WTC11 (cell line): ENCODE data around the gene WWP2. TPM values are rescaled to one million over a fixed set of nuclear protein-coding genes. Genes with fewer than 3 reads are reported as not detected.

Experiments
- ATAC-seq: fragments of 200-7000 bp; cut with Tn5 transposase; 2 replicates; pipeline ENCODE4 v1.10.0; 2021; ENCODE audit warnings: mild to moderate bottlenecking, moderate library complexity
- CTCF ChIA-PET: fragments of 300-600 bp; sonication (Branson Sonifier 250); formaldehyde crosslinking; loops from one replicate; lab custom pipeline; 2021; ENCODE audit warnings: antibody characterized with exemption; lab: Charles Lee
- POLR2A ChIA-PET: fragments of 350-600 bp; sonication (Branson Sonifier 250); formaldehyde crosslinking; loops from one replicate; lab custom pipeline; 2021; ENCODE audit warnings: antibody characterized with exemption; lab: Charles Lee
- DNase-seq: peaks from one replicate; pipeline ENCODE4 v3.0.0; 2021; ENCODE audit warnings: low spot score
- H3K27ac Mint-ChIP-seq: 2 replicates; pipeline ENCODE4 v1.8.0; 2021; ENCODE audit warnings: mixed read lengths
- H3K27me3 Mint-ChIP-seq: 2 replicates; pipeline ENCODE4 v1.8.0; 2021; ENCODE audit warnings: low read depth, mild to moderate bottlenecking, moderate library complexity, mixed read lengths
- H3K36me3 Mint-ChIP-seq: 2 replicates; pipeline ENCODE4 v1.8.0; 2021; ENCODE audit warnings: mixed read lengths
- H3K4me1 Mint-ChIP-seq: 2 replicates; pipeline ENCODE4 v1.8.0; 2022; ENCODE audit warnings: mixed read lengths
- H3K4me3 Mint-ChIP-seq: 2 replicates; pipeline ENCODE4 v1.8.0; 2021; ENCODE audit warnings: mild to moderate bottlenecking, moderate library complexity, mixed read lengths
- H3K9me3 Mint-ChIP-seq: 2 replicates; pipeline ENCODE4 v1.8.0; 2021; ENCODE audit warnings: mixed read lengths
- ELF4 ChIP-seq: sonication (generic); formaldehyde crosslinking; IDR thresholded peaks from 2 replicates; pipeline ENCODE4 v1.8.1; 2022; ENCODE audit warnings: low read depth, mild to moderate bottlenecking, moderate library complexity, missing genetic modification reagents
- HMGA2 ChIP-seq: fragments of 250-450 bp; sonication (Bioruptor Pico); IDR thresholded peaks from 2 replicates; pipeline ENCODE4 v1.4.0; 2021; ENCODE audit warnings: mild to moderate bottlenecking, moderate library complexity
- KAT7 ChIP-seq: sonication (generic); formaldehyde crosslinking; IDR thresholded peaks from 2 replicates; pipeline ENCODE4 v1.8.1; 2023; ENCODE audit warnings: missing genetic modification reagents, mild to moderate bottlenecking, borderline replicate concordance
- NR2C2 ChIP-seq: sonication (generic); formaldehyde crosslinking; IDR thresholded peaks from 2 replicates; pipeline ENCODE4 v1.8.0; 2022; ENCODE audit warnings: mild to moderate bottlenecking, missing genetic modification reagents
- RELA ChIP-seq: sonication (generic); formaldehyde crosslinking; IDR thresholded peaks from 2 replicates; pipeline ENCODE4 v1.8.1; 2022; ENCODE audit warnings: missing genetic modification reagents, mild to moderate bottlenecking, borderline replicate concordance
- total RNA-seq: library from RNA; stranded (reverse); gene quantifications from 3 replicates; pipeline ENCODE4 v1.2.3, GENCODE V29; 2021
- TF ChIP-seq, protein P1 (sequence below): sonication (generic); formaldehyde crosslinking; conservative IDR thresholded peaks from 2 replicates; pipeline ENCODE4 v1.8.1; 2023; ENCODE audit warnings: mild to moderate bottlenecking, low read depth, missing genetic modification reagents, moderate library complexity
- TF ChIP-seq, protein P2 (sequence below): sonication (generic); formaldehyde crosslinking; IDR thresholded peaks from 2 replicates; pipeline ENCODE4 v1.8.1; 2022; ENCODE audit warnings: mild to moderate bottlenecking, missing genetic modification reagents, moderate library complexity, borderline replicate concordance
- TF ChIP-seq, protein P3 (sequence below): sonication (generic); formaldehyde crosslinking; IDR thresholded peaks from 2 replicates; pipeline ENCODE4 v1.8.0; 2023; ENCODE audit warnings: missing genetic modification reagents
- TF ChIP-seq, protein P4 (sequence below): sonication (generic); formaldehyde crosslinking; IDR thresholded peaks from 2 replicates; pipeline ENCODE4 v1.8.1; 2023; ENCODE audit warnings: mild to moderate bottlenecking, missing genetic modification reagents, moderate library complexity
- TF ChIP-seq, protein P5 (sequence below): sonication (generic); formaldehyde crosslinking; IDR thresholded peaks from 2 replicates; pipeline ENCODE4 v1.8.0; 2022; ENCODE audit warnings: missing genetic modification reagents
- TF ChIP-seq, protein P6 (sequence below): sonication (generic); formaldehyde crosslinking; IDR thresholded peaks from 2 replicates; pipeline ENCODE4 v1.8.0; 2022; ENCODE audit warnings: mild to moderate bottlenecking, missing genetic modification reagents
- TF ChIP-seq, protein P7 (sequence below): sonication (generic); formaldehyde crosslinking; IDR thresholded peaks from 2 replicates; pipeline ENCODE4 v1.8.0; 2023; ENCODE audit warnings: mild to moderate bottlenecking, missing genetic modification reagents

Gene WWP2
- total RNA-seq, 1 experiment from 2014 or later, result 39.1 TPM

DNA sequence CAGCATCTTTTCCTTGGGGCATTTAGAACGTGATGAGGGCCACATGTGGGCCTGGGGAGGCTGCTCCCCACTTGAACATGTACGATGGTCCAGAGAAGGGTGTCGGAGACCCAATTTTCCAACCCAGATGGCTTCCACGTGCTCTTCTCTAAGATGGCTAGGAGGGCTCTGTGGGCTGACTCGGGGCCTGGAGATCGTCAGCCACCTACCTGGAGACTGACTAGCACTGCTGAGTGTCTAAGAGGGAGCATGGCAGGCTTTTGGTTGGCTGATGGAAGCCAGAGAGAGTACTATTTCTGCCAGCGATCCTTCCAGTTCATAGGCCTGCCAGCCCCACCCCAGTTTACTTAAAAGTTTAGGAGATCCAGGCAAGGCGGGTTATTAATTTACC is 128.8 kb downstream of the WWP2 start (continued):
- TF ChIP-seq NR2C2 (CRISPR knock-in tag) (no peak), KAT7 (CRISPR knock-in tag) (no peak), ELF4 (CRISPR knock-in tag) (no peak)
- TF ChIP-seq, protein P1, sequence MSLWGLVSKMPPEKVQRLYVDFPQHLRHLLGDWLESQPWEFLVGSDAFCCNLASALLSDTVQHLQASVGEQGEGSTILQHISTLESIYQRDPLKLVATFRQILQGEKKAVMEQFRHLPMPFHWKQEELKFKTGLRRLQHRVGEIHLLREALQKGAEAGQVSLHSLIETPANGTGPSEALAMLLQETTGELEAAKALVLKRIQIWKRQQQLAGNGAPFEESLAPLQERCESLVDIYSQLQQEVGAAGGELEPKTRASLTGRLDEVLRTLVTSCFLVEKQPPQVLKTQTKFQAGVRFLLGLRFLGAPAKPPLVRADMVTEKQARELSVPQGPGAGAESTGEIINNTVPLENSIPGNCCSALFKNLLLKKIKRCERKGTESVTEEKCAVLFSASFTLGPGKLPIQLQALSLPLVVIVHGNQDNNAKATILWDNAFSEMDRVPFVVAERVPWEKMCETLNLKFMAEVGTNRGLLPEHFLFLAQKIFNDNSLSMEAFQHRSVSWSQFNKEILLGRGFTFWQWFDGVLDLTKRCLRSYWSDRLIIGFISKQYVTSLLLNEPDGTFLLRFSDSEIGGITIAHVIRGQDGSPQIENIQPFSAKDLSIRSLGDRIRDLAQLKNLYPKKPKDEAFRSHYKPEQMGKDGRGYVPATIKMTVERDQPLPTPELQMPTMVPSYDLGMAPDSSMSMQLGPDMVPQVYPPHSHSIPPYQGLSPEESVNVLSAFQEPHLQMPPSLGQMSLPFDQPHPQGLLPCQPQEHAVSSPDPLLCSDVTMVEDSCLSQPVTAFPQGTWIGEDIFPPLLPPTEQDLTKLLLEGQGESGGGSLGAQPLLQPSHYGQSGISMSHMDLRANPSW (CRISPR knock-in tag), result no peak
- TF ChIP-seq, protein P2, sequence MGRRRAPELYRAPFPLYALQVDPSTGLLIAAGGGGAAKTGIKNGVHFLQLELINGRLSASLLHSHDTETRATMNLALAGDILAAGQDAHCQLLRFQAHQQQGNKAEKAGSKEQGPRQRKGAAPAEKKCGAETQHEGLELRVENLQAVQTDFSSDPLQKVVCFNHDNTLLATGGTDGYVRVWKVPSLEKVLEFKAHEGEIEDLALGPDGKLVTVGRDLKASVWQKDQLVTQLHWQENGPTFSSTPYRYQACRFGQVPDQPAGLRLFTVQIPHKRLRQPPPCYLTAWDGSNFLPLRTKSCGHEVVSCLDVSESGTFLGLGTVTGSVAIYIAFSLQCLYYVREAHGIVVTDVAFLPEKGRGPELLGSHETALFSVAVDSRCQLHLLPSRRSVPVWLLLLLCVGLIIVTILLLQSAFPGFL (CRISPR knock-in tag), result no peak
- TF ChIP-seq, protein P3, sequence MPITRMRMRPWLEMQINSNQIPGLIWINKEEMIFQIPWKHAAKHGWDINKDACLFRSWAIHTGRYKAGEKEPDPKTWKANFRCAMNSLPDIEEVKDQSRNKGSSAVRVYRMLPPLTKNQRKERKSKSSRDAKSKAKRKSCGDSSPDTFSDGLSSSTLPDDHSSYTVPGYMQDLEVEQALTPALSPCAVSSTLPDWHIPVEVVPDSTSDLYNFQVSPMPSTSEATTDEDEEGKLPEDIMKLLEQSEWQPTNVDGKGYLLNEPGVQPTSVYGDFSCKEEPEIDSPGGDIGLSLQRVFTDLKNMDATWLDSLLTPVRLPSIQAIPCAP, result no peak
- TF ChIP-seq, protein P4, sequence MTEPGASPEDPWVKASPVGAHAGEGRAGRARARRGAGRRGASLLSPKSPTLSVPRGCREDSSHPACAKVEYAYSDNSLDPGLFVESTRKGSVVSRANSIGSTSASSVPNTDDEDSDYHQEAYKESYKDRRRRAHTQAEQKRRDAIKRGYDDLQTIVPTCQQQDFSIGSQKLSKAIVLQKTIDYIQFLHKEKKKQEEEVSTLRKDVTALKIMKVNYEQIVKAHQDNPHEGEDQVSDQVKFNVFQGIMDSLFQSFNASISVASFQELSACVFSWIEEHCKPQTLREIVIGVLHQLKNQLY (CRISPR knock-in tag), result no peak

DNA sequence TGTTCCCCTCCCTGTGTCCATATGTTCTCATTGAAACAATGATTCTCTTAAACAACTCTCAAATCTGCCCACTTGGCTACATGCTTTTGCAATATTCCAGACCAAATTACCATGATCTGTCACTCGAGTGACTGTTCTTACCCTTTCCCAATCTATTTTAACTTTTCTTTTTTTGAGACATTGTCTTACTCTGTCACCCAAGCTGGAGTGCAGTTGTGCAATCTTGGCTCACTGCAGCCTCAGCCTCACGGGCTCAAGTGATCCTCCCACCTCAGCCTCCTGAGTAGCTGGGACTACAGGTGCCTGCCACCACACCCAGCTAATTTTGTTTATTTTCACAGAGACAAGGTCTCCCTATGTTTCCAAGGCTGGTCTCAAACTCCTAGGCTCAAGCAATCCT is 130.2 kb downstream of the WWP2 start:
- DNase-seq (no peak), ATAC-seq (no peak)
- Mint-ChIP-seq H3K27ac (no peak overlapping the region), H3K36me3 (peaks cover 19% of the 10 kb centered on the region), H3K27me3 (no peaks in the 10 kb centered on the region), H3K4me3 (no peak overlapping the region), H3K9me3 (no peaks in the 10 kb centered on the region), H3K4me1 (peaks cover 16% of the 10 kb centered on the region)
- ChIA-PET POLR2A (no interaction called here), CTCF (no interaction called here)
- TF ChIP-seq, protein P5, sequence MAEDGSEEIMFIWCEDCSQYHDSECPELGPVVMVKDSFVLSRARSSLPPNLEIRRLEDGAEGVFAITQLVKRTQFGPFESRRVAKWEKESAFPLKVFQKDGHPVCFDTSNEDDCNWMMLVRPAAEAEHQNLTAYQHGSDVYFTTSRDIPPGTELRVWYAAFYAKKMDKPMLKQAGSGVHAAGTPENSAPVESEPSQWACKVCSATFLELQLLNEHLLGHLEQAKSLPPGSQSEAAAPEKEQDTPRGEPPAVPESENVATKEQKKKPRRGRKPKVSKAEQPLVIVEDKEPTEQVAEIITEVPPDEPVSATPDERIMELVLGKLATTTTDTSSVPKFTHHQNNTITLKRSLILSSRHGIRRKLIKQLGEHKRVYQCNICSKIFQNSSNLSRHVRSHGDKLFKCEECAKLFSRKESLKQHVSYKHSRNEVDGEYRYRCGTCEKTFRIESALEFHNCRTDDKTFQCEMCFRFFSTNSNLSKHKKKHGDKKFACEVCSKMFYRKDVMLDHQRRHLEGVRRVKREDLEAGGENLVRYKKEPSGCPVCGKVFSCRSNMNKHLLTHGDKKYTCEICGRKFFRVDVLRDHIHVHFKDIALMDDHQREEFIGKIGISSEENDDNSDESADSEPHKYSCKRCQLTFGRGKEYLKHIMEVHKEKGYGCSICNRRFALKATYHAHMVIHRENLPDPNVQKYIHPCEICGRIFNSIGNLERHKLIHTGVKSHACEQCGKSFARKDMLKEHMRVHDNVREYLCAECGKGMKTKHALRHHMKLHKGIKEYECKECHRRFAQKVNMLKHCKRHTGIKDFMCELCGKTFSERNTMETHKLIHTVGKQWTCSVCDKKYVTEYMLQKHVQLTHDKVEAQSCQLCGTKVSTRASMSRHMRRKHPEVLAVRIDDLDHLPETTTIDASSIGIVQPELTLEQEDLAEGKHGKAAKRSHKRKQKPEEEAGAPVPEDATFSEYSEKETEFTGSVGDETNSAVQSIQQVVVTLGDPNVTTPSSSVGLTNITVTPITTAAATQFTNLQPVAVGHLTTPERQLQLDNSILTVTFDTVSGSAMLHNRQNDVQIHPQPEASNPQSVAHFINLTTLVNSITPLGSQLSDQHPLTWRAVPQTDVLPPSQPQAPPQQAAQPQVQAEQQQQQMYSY (CRISPR knock-in tag), result no peak
- TF ChIP-seq, protein P6, sequence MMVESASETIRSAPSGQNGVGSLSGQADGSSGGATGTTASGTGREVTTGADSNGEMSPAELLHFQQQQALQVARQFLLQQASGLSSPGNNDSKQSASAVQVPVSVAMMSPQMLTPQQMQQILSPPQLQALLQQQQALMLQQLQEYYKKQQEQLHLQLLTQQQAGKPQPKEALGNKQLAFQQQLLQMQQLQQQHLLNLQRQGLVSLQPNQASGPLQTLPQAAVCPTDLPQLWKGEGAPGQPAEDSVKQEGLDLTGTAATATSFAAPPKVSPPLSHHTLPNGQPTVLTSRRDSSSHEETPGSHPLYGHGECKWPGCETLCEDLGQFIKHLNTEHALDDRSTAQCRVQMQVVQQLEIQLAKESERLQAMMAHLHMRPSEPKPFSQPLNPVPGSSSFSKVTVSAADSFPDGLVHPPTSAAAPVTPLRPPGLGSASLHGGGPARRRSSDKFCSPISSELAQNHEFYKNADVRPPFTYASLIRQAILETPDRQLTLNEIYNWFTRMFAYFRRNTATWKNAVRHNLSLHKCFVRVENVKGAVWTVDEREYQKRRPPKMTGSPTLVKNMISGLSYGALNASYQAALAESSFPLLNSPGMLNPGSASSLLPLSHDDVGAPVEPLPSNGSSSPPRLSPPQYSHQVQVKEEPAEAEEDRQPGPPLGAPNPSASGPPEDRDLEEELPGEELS (CRISPR knock-in tag), result no peak
- TF ChIP-seq RELA, result no peak
- no peak for TF ChIP-seq HMGA2
- TF ChIP-seq, protein P7, sequence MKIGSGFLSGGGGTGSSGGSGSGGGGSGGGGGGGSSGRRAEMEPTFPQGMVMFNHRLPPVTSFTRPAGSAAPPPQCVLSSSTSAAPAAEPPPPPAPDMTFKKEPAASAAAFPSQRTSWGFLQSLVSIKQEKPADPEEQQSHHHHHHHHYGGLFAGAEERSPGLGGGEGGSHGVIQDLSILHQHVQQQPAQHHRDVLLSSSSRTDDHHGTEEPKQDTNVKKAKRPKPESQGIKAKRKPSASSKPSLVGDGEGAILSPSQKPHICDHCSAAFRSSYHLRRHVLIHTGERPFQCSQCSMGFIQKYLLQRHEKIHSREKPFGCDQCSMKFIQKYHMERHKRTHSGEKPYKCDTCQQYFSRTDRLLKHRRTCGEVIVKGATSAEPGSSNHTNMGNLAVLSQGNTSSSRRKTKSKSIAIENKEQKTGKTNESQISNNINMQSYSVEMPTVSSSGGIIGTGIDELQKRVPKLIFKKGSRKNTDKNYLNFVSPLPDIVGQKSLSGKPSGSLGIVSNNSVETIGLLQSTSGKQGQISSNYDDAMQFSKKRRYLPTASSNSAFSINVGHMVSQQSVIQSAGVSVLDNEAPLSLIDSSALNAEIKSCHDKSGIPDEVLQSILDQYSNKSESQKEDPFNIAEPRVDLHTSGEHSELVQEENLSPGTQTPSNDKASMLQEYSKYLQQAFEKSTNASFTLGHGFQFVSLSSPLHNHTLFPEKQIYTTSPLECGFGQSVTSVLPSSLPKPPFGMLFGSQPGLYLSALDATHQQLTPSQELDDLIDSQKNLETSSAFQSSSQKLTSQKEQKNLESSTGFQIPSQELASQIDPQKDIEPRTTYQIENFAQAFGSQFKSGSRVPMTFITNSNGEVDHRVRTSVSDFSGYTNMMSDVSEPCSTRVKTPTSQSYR, result no peak
